Measurements from ENCODE around the gene XKR7. TPM values are rescaled to one million over a fixed set of nuclear protein-coding genes. Genes with fewer than 3 reads are reported as not detected.
A peak's percentile ranks its signal among the peaks of the same experiment; 100 is the strongest.
"Not testable (repeated sequence)": the region's sequence is repeated elsewhere in the genome, so short reads cannot be mapped to it uniquely, and the experiment has no call there.

The XKR7 gene
- total RNA-seq, 2 experiments from 2014 or later = not detected

DNA sequence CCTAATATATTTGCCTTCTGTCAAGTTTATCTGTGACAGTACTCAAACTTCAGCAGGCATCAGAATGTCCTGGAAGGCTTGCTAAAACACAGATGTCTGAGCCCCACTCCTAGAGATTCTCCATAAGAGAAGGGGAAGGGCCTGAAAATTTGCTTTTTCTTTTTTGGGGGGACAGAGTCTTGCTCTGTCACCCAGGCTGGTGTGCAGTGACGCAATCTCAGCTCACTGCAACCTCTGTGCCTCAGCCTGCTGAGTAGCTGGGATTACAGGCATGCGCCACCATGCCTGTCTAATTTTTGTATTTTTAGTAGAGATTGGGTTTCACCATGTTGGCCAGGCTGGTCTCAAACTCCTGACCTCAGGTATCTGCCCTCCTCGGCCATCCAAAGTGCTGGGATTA is 65.8 kb downstream of the XKR7 start:
- H3K9me3 Mint-ChIP-seq; H3K36me3 Mint-ChIP-seq (ENCODE audit: low read depth); H3K4me1 Mint-ChIP-seq; CTCF ChIA-PET; DNase-seq; H3K27ac Mint-ChIP-seq; H3K4me3 Mint-ChIP-seq; POLR2A ChIA-PET: not testable (repeated sequence)
- peaks cover 46% of the 10 kb centered on the region for H3K27me3 Mint-ChIP-seq

DNA sequence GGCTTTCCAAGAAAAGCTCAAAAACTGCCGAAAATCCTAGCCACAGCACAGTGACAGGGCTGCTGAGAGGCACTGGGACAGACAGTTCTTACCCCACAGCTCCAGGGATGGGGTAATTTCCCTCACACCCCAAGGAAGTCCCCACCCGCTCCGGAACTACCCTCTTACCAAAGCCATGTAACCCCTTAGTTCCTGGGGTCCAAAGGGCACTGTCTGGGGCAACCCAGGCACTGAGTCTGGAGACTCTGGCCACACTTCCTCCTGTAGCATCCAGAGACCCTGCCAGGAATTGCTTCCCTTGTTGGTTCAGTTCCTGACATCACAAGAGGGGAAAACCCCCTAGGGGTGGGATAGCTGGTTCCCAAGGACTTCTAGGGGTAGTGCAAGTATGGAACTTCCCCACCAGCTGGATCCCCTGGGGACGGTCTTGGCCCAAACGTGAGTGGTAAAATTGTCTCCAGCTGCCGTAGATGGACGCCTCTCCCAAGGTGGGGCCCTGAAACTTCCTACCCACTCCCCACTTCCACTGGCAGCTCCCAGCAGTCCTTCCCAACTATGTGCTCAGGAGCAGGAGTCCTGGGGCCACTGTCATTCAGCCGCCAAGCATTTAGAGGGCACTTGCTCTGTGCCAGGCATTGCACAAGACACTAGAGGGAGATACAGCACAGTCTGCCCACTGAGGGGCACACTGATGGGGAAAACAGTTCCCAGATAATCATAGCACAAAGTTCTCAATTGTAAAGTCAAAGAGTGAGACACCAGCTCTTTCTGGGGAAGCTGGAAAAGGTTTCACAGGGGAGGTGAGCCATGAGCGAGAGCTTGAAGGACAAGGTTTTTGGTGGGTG is 66.9 kb downstream of the XKR7 start:
- Mint-ChIP-seq H3K27me3 (peaks cover 53% of the 10 kb centered on the region), H3K27ac (no peak overlapping the region), H3K4me1 (no peaks in the 10 kb centered on the region)

DNA sequence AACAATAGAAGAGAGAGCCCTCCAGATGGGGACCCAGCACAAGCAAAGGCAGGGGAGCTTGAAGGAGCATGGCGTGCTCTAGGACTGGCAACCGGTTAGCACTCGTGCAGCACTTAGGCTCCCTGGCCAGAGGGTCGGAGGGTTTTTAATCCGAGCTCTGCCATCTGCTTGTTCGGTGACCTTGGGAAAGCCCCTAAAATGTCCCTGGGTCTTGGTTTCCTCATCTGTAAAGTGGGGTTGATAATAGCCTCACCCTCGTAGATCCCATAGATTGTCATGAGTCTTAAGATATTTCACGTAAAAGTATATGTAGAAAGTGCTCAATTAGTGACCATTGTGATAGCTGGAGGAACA is 67.5 kb downstream of the XKR7 start:
- POLR2A ChIA-PET = no interaction called here
- CTCF ChIA-PET = interaction anchor here (0.9 to 1.5 kb wide), 3 partner anchors 15 to 183 kb away, joined by 3 to 11 read pairs (median 7); no protein-coding TSS in a partner anchor
- Mint-ChIP-seq H3K4me1 (no peaks in the 10 kb centered on the region), H3K36me3 (ENCODE audit: low read depth) (no peaks in the 10 kb centered on the region), H3K4me3 (no peak overlapping the region), H3K27ac (no peak overlapping the region), H3K27me3 (peaks cover 52% of the 10 kb centered on the region), H3K9me3 (no peaks in the 10 kb centered on the region)
- no peak for DNase-seq

More for the DNA sequence above, 66.9 kb downstream of the XKR7 start:
- ChIA-PET POLR2A (no interaction called here), CTCF (interaction anchor here (0.9 to 1.5 kb wide), 3 partner anchors 14 to 182 kb away, joined by 3 to 11 read pairs (median 7); no protein-coding TSS in a partner anchor)
- no peaks in the 10 kb centered on the region for H3K9me3 Mint-ChIP-seq
- DNase-seq = no peak
- H3K36me3 Mint-ChIP-seq (ENCODE audit: low read depth) = no peaks in the 10 kb centered on the region
- H3K4me3 Mint-ChIP-seq = no peak overlapping the region

DNA sequence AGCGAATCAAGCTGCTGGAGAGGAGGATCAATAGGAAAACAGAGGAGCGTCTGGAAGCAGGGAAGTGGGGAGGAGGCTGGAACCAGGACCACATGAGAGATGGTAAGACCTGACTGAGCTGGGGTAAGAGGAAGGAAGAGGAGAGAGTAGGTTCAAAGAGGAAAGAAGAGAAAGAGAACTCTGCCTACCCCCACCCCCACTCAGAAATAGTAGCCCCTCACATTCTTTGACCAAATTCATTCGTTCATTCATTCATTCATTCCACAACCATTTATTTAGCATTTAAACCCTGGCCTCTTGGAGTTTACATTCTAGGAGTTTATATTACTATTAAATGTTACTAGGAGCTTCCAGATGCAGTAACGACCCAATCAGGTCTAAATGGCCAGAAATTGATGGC is 68.3 kb downstream of the XKR7 start:
- no peak overlapping the region for H3K27ac Mint-ChIP-seq
- no peaks in the 10 kb centered on the region for H3K4me1 Mint-ChIP-seq
- ChIA-PET POLR2A (no interaction called here), CTCF (interaction anchor here (1.5 kb wide), 1 partner anchor 54 kb away, joined by 11 read pairs; no protein-coding TSS in a partner anchor)
- no peaks in the 10 kb centered on the region for H3K36me3 Mint-ChIP-seq (ENCODE audit: low read depth)
- no peak for DNase-seq
- H3K9me3 Mint-ChIP-seq = no peaks in the 10 kb centered on the region
- H3K4me3 Mint-ChIP-seq = no peak overlapping the region
- peaks cover 57% of the 10 kb centered on the region for H3K27me3 Mint-ChIP-seq

DNA sequence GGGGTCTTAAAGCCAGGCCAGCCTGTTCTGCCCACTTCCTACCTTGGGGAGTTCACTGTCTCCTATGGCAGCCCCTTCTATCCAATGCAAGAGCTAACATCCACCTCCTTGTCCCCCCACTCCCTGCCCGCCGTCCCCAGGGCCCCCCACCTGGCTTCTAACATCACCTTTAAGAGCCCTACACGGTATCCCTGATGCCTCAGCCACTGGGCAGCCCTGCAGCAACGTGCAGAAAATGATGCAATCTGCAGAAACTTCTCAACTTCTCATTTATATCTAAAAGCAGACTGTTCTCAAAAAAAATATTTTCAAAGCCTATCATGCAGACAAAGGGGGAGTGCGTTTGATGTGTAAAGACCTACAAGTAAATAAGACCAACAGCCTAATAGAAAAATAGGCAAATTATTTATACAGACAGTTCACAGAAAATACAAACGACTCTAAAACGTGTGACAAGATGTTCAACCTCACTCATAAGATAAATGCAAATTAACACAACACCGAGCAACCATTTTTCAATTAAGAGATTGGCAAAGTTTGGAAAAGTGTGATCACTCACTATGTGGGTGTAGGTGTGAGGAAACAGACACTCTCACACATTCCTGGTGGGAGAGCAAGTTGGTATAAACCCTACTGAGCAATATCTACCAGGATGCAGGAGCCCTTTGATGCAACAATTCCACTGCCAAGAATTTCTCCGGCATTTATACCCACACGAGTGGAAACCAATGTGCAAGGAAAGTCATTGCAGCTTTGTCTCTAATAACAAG is 69.0 kb downstream of the XKR7 start:
- Mint-ChIP-seq H3K9me3 (no peaks in the 10 kb centered on the region), H3K27ac (no peak overlapping the region), H3K36me3 (ENCODE audit: low read depth) (no peaks in the 10 kb centered on the region), H3K27me3 (peaks cover 60% of the 10 kb centered on the region), H3K4me3 (no peak overlapping the region), H3K4me1 (no peaks in the 10 kb centered on the region)
- ChIA-PET POLR2A (no interaction called here), CTCF (no interaction called here)
- DNase-seq = no peak

DNA sequence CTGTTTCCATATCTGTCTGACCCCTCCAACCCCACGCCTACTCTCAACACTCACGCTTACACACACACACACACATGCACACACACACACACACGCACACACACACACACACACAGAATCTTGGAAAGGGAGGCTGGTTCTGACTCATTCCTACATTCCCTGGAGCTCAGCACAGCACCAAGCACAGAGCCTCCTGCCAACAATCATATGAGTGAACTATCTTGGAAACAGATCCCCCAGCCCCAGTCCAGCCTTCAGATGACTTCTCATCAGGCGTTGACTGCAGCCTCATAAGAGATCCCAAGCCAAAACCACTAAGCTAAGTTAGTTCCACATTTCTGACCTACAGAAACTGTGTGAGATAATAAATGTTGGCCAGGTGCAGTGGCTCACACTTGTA is 70.0 kb downstream of the XKR7 start:
- Mint-ChIP-seq H3K27ac (no peak overlapping the region), H3K4me1 (no peaks in the 10 kb centered on the region), H3K9me3 (no peaks in the 10 kb centered on the region), H3K4me3 (no peak overlapping the region), H3K27me3 (peaks cover 60% of the 10 kb centered on the region), H3K36me3 (ENCODE audit: low read depth) (no peaks in the 10 kb centered on the region)
- ChIA-PET POLR2A (no interaction called here), CTCF (no interaction called here)
- DNase-seq = no peak

DNA sequence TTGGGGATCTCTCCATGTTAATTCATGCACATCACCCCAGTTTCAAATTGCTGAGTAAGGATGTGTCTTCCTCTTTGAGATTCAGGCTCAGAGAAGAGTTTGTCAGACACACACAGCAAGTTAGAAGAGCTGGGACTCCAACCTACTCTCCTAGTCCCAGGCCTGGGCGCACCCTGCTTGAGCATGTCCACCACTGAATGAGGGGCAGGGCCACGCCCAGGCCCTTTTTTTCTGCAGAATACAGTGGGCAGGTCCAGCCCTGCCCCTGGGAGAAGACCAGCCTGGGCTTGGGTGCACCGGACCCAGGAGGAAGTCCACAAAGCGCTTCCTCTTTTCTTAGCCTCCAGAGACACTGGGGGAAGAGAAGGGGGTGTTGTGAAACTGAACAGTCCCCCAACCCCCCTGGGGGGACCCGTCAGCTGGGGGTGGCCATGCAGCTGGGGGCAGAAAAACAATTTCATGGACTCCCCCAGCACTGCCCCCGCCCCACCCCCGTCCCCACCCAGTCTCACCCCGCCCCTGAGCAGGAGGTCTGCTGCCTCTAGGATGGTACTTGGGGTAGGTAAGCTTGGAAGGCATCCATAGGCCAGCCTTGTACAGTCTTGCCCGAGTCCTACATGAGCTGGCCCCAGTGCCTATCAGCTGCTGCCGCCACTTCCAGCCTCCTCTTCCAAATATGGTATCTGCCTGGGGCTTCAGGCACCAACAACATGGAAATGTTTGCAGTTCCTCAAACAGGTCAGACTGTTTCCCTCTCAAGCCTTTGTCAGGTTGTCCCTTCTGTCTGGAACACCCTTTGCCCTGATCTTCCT is 72.4 kb downstream of the XKR7 start:
- peaks cover 63% of the 10 kb centered on the region for H3K27me3 Mint-ChIP-seq
- no peak overlapping the region for H3K4me3 Mint-ChIP-seq
- no peaks in the 10 kb centered on the region for H3K36me3 Mint-ChIP-seq (ENCODE audit: low read depth)
- ChIA-PET CTCF (no interaction called here), POLR2A (no interaction called here)
- H3K4me1 Mint-ChIP-seq = no peaks in the 10 kb centered on the region
- no peak overlapping the region for H3K27ac Mint-ChIP-seq
- no peak for DNase-seq
- H3K9me3 Mint-ChIP-seq = no peaks in the 10 kb centered on the region

DNA sequence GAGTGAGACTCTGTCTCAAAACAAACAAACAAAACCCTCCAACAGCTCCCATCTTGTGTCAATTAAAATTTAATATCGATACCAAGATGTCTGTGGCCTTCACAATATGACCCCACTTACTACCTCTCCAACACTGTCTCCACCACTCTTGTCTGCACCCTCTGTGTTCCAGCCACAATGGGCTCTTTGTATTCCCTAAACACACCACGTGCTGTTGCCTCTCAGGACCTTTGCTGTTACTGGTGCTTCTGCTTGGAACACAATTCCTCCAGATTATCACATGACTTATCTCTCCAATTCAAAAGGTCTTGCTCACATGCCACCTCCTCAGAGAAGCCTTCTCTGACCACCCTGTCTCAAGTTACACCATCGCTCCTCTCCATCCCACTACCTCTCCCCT is 78.0 kb downstream of the XKR7 start:
- Mint-ChIP-seq H3K27me3 (peaks cover 67% of the 10 kb centered on the region), H3K9me3 (no peaks in the 10 kb centered on the region), H3K4me1 (peaks cover 4% of the 10 kb centered on the region), H3K4me3 (no peak overlapping the region), H3K27ac (no peak overlapping the region), H3K36me3 (ENCODE audit: low read depth) (no peaks in the 10 kb centered on the region)
- ChIA-PET CTCF (no interaction called here), POLR2A (no interaction called here)
- DNase-seq = no peak

DNA sequence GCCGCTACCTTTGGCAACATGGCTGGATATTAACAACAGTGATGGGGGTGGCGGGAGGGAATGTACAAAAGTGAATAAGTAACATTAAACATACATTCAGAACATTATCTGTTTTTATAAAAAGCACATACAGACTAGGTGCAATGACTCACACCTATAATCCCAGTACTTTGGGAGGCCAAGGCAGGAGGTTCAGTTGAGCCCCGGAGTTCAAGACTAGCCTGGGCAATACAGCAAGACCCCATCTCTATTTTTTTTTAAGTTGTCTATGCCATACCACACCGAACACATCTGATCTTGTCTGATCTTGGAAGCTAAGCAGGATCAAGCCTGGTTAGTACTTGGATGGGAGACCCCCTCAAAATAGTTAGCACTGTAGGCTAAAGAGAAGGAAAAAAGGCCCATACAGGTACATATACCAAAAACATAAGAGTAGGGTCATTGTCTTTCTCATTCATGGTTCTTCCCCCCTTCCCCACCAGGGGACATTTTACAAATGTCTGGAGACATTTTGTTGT is 82.4 kb downstream of the XKR7 start:
- Mint-ChIP-seq H3K9me3 (no peaks in the 10 kb centered on the region), H3K4me3 (no peak overlapping the region), H3K4me1 (peaks cover 19% of the 10 kb centered on the region), H3K27ac (no peak overlapping the region), H3K36me3 (ENCODE audit: low read depth) (no peaks in the 10 kb centered on the region), H3K27me3 (peaks cover 68% of the 10 kb centered on the region)
- CTCF ChIA-PET = no interaction called here
- no peak for DNase-seq
- POLR2A ChIA-PET = no interaction called here

DNA sequence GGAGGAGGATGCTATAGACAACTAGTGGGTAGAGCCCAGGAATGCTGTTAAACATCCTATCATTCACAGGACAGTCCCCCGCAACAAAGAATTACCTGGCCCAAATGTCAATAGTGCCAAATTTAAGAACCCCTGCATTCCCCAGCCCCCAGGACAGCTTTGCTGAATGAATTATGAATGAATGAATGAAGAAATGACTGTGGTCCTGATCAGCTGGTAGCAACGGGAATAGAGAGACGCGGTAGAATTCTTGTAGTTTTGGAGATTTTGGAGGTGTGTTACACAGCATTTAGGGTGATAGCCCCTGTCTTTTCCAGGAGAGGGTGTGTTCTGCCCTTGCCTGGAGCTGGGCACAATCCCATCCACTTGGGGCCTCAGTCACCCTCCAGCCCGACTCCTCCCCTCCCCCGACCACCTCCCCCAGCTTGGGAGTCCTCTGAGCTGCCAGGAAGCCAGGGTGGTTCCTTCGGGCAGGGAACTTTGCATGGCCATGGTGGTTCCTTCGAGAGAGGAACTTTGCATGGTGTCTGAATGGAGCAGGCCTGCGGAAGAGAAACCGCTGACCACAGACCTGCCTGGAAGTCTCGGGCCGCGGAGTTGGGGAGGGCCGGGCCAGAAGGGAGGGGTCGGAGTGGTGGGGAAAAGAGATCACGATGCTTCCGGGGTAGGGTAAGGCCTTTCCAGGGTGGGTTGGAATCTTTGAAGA is 83.1 kb downstream of the XKR7 start:
- no peak overlapping the region for H3K27ac Mint-ChIP-seq
- H3K36me3 Mint-ChIP-seq (ENCODE audit: low read depth) = no peaks in the 10 kb centered on the region
- DNase-seq = no peak
- POLR2A ChIA-PET = no interaction called here
- peaks cover 19% of the 10 kb centered on the region for H3K4me1 Mint-ChIP-seq
- no peaks in the 10 kb centered on the region for H3K9me3 Mint-ChIP-seq
- CTCF ChIA-PET = no interaction called here
- H3K4me3 Mint-ChIP-seq = no peak overlapping the region
- H3K27me3 Mint-ChIP-seq = peaks cover 66% of the 10 kb centered on the region

DNA sequence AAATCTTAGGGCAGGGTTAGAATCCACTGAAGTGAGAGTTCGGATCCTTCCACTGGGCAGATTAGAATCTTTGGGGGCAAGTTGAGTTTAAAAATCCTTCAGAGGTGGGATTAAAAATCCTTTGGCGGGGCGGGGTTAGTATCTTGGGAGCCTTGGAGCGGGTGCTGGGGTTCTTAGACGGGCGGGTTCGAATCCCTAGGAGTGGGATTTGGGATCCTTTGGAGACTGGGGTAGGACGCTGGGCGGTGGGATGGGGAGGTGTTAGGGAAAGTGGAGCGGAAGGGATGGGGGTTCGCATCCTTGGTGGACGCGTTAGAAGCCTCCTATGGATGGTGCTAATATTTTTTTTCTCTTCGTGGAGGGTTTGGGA is 83.8 kb downstream of the XKR7 start:
- peaks cover 19% of the 10 kb centered on the region for H3K4me1 Mint-ChIP-seq
- H3K36me3 Mint-ChIP-seq (ENCODE audit: low read depth) = no peaks in the 10 kb centered on the region
- no peak overlapping the region for H3K27ac Mint-ChIP-seq
- no peak for DNase-seq
- no peaks in the 10 kb centered on the region for H3K9me3 Mint-ChIP-seq
- ChIA-PET POLR2A (no interaction called here), CTCF (no interaction called here)
- no peak overlapping the region for H3K4me3 Mint-ChIP-seq
- peaks cover 59% of the 10 kb centered on the region for H3K27me3 Mint-ChIP-seq

DNA sequence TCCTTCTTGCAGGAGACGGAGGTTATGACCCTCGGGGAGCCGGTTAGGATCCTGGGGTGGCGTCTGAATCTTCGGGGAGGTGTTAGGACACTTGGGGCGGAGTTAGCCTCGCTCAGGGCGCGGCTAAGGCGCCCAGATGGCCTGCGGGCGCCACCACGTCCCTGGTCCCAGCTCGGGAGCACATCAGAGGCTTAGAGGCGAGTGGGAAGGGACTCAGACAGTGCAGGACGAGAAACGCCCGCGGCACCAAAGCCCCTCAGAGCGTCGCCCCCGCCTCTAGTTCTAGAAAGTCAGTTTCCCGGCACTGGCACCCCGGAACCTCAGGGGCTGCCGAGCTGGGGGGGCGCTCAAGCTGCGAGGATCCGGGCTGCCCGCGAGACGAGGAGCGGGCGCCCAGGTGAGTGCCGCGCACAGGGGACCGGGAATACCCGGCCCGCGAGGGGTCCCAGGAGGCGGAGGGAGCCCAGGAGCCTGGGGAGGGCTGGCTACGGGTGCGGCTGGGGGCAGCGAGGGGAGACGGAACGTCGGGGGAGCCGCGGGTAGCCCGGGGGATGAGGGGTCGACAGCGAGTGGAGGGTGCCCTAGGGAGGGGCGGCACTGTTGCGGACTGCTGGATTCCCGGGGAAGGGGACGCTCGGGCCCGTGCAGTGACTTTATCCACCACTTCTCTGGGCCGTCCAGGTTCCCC is 84.3 kb downstream of the XKR7 start, which contains the start of gene HCK:
TSS of gene HCK (plus strand) at position 153 of the 688 bp plus-strand sequence.
- Mint-ChIP-seq H3K9me3 (no peaks in the 10 kb centered on the region), H3K27me3 (peaks cover 58% of the 10 kb centered on the region), H3K36me3 (ENCODE audit: low read depth) (no peaks in the 10 kb centered on the region), H3K27ac (no peak within 1 kb of the TSS), H3K4me3 (peak within 1 kb of the TSS; percentile 46), H3K4me1 (peaks cover 19% of the 10 kb centered on the region)
- POLR2A ChIA-PET = no interaction called here
- CTCF ChIA-PET = no interaction called here
- DNase-seq = no peak
